GM18505 (cell line): ENCODE data around the gene MEAK7.
A peak's percentile ranks its signal among the peaks of the same experiment; 100 is the strongest.

Experiments
- ATAC-seq: cut with Tn5 transposase; IDR thresholded peaks from one replicate; pipeline ENCODE4 v1.9.1; 2021; ENCODE audit not compliant: unreplicated experiment
- POLR2A ChIP-seq: IDR thresholded peaks from 4 replicates; pipeline ENCODE4 v1.6.1; 2011; ENCODE audit warnings: borderline replicate concordance; ENCODE audit not compliant: insufficient read depth, insufficient read length; ENCODE audit errors: extremely low read depth

MEAK7 gene

DNA sequence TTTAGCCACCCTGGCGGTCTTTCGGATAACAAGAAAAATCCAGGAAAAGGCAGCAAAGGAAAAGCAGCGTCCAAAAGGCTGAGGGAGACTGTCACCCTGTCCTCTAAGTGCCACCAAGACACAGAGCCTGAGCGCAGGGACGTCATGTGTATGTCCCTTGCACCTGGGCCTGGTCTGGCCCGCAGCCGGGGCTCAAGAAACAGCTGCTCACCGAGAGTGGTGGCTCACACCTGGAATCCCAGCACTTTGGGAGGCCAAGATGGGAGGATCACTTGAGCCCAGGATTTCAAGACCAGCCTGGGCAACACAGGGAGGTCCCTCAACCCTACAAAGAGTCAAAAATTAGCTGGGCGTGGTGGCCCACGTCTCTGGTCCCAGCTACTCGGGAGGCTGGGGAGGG is 9.2 kb upstream of the MEAK7 start:
- no peak for ATAC-seq
- no peak for TF ChIP-seq POLR2A

DNA sequence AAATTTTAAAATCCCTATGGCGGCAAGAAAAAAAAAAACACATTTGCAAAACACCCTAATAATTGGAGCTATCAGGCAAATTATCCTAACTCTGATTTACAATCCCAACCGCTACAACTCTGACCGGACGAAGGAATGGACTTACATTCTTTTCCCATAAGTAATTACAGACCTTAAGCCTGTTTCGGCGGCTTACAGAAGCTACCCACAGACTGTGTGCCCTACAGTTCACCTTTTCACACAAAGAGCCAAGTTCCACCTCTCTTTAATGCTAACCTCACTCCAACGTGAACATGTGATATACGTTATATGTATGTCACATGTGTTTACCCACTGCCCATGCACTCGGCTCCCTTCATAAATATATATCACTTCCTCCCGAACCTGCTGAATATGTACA is 8.7 kb upstream of the MEAK7 start:
- ATAC-seq = no peak
- no peak for TF ChIP-seq POLR2A

GRCh38 chr16:84511831-84512230 is 7.4 kb upstream of the MEAK7 start:
- ATAC-seq = no peak
- TF ChIP-seq POLR2A = no peak

- no peak for TF ChIP-seq POLR2A
- ATAC-seq = no peak
Measured at GRCh38 chr16:84511180-84511800, 6.8 kb upstream of the MEAK7 start.

DNA sequence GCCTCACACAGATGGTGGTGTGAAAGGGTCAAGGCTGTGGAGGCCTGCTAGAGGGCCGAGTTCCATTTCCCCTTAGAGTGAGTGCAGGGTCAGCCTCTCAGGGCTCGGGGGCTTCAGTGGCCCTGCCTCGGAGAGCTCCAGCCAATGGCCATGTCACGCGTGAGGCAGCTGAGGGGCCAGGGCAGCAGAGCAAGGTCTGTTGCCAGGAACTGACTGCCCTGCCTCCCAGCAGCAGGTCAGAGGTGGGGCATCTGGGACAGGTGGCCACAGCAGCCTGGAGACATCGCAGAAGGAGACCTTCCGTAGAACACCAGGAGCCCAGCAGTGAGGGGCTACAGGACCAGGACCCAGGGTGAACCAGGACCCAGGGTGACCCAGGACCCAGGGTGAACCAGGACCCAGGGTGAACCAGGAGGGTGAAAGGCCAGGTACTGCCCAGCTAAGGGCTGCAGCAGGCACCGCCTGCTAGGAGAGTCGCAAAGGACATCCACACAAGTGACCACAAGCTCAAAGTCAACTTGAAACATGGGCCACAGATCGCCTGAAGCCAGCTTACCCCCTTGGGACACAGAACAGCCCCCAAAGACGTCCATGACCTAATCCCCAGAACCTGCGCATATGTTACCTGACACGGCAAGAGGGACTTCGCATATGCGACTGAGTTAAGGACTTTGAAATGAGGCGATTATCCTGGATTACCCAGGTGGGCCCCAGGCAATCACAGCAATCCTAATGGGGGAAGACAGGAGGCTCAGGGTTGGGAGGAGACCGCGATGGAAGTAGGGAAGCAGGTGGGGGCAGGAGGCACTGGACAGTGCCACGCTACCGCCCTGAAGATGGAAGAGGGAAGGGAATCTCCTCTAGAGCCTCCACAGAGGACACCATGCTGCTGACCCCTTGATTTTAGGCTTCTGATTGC is 4.8 kb upstream of the MEAK7 start:
- TF ChIP-seq POLR2A = no peak
- ATAC-seq = no peak

DNA sequence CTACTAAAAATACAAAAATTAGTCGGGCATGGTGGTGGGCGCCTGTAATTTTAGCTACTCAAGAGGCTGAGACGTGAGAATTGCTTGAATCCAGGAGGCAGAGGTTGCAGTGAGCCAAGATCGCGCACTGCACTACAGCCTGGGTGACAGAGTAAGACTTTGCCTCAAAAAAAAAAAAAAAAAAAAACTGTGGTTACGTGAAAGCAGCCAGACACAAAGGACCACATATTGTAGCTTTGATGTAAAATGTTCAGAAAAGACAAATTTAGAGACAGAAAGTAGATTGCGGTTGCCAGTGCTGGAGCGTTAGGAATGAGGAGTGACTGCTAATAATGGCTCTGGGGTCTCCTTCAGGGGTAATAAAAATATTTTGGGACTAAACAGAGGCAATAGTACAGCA is 4.0 kb upstream of the MEAK7 start:
- ATAC-seq = no peak

GRCh38 chr16:84507011-84507982 is 2.8 kb upstream of the MEAK7 start:
- ATAC-seq = no peak
- TF ChIP-seq POLR2A = peak; percentile 71

More for the DNA sequence above, 4.0 kb upstream of the MEAK7 start:
- no peak for TF ChIP-seq POLR2A

DNA sequence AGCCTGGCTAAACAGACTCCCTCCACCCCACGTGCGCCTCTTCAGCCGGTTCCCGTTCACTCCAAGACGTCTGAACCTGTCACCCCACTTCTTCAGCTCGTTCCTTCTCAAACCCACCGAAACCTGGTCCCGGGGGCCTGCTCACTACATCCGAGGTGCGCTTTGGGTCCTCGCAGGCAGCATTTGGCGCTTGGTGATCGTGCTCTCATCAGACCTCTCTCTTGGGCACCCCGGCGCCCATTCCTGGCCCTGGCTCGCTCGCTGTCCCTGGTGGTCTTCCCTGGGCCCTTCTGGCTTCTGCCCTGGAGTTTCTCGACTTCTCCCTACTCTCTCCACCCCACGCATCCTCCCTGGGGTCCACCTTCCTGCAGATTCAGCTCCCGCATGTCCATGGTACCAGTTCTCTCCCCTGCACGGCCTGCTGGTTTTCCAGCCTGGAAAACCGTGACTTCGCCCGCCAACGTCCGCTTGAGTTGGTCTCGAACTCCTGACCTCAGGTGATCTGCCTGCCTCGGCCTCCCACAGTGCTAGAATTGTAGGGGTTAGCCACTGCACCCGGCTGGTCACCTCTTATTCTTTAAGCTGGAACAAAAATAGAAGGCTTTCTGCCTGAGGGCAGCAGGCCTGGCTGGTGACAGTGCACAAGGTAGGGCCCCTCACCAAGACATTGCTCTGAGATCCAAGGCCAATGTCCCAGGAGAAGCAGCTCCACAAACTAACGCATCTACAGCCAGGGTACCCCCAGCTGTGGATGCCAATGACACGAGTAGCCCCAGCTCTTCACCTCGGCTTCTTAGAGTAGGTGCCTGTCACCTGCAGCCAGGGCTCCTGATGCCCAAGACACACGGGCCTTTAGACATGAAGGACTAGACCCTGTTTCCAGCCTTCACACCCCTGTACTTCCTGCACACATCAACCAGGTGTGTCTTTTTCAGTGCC is 1.1 kb upstream of the MEAK7 start:
- no peak for ATAC-seq
- TF ChIP-seq POLR2A = no peak

DNA sequence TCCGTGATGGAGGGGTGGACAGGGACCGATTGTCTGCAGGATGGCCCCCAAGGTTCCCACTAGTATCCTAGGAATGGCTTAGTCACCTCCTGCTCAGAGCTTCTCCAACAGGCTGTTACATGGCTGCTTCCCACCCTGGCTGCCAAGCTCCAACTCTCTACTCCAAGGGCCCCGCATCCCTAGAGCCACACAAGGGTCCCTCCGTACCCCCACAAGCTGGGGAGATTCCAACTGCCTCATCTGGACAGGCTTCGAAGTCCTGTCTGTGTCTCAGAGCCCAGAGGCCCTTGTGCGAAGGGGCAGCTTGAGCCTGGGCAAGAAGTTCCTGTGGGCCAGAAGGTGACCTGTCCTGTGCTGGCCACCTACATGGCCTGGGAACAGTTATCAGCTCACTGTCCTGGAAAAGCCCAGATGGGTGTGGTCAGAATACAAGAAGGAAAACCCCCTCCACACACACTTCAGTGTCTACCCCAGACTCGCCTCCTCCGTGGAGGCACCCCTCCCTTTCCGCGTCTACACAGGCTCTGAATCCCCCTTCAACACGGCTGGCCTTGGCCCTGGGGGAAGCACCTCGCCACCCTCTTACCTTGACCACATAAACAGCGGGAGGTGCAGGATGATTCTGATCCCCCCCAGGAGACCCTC is 586 bp downstream of the MEAK7 start:
- no peak for TF ChIP-seq POLR2A
- ATAC-seq = no peak

GRCh38 chr16:84502581-84502980 is 1.9 kb downstream of the MEAK7 start:
- ATAC-seq = no peak
- no peak for TF ChIP-seq POLR2A

DNA sequence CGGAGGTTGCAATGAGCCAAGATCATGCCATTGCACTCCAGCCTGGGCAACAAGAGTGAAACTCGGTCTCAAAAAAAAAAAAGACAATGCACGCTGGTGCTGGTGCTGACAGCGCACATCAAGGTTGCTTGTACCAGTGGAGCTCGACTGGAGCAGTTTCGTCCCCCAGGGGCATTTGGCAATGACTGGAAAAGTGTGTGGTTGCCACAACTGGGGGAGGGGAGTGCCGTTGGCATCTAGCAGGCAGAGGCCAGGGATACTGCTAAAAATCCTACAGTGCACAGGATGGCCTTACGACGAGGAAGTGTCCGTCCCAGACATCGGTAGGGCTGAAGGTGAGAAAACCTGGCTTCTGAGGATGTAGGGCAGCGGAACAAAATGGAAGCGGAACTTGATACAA is 2.4 kb downstream of the MEAK7 start:
- ATAC-seq = no peak
- no peak for TF ChIP-seq POLR2A
